Amygdala (tissue), 56 donors: ENCODE measurements around the gene SYP.

ENCODE experiments used
- DNase-seq, 56 donors: peaks; one replicate each; lab custom pipeline; 2025; lab: John Stamatoyannopoulos, UW

The SYP gene

DNA sequence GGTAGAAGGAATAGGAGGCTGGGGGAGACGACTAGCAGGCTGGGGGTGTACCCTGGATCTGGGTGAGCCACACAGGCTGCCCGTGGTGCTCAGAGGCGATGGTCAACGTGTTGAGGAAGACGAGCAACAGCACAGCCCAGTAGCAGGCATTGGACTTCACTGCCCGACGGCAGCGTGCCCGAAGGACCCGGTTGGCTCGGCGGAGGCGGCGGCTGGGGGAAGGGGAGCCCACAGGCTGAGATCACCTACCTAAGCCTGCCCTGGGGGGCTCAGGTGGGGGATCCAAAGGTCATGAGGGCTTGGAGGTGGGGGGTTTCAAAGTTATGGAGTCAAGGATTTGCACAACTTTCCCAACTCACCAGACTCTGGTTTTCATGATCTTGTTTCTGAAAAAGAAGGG lies 25.9 kb upstream of the SYP start:
- no peak for DNase-seq

DNA sequence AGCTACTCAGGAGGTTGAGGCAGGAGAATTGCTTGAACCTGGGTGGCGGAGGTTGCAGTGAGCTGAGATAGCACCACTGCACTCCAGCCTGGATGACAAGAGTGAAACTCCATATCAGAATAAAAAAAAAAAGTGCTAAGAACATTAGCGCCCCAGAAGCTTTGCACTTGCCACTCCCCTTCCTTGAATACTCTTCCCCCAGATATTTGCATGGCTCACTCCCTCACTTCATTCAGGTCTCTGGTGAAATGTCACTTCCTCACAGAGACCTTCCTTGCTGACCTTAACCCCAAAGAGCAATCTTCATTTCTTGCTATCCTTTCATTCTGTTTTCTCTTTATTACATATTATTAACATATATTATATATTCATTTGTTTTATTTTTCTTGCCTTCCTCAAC lies 21.9 kb upstream of the SYP start:
- DNase-seq = no peak

DNA sequence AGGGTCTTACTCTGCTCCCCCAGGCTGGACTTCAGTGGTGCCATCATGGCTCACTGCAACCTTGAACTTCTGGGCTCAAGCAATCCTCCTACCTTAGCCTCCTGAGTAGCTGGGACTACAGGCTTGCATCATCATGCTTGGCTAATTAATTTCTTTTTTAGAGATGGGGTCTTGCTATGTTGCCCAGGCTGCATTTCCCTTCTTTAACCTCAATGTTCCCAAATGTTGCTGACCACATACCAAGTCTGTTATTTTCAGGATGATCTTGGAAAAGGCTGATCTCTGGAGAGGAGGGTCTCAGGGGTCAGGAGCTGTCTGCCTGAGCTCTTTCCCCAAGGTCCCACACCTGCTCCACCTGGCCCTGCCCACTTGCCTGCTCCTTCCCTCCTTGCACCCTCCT lies 20.1 kb upstream of the SYP start:
- no peak for DNase-seq

DNA sequence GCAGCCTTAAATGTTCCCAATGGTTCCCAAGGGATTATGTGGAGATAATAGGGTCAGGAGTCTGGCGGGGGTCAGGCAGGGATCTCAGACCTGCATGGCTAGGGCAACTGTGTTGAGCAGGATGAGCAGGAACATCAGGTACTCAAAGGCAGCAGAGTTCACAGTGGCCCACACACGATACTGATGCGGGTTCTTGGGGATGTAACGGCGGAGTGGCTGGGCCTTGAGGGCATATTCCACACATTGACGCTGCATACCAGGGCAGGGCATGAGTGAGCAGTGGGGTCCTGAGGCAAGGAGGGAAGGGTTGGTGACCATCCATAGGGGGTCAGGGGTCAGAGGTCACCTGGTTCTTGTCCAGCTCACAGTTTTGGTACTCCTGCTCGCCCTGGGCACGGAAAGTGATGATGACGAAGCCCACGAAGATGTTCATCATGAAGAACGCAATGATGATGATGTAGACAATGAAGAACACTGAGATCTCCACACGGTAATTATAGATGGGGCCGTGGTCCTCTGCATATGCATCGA lies 15.1 kb upstream of the SYP start:
- no peak for DNase-seq

DNA sequence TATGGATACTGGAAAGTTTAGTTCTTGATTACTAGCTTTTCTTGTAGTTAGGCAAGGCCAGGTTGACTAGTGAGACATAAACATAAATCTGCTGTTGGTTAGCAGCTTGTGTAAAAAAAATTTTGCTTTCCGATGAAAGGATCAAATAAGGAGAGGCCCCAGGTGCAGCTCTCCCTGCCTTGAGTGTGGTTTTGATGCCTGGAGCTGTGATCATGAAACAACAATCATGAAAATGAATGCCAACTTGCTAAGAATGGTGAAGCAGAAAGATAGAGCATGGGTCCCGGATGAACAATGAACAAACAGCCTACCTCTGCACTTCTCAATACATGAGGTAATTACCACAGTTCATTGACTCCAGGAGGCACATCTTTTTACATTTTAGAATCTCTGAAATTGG lies 14.4 kb upstream of the SYP start:
- no peak for DNase-seq

DNA sequence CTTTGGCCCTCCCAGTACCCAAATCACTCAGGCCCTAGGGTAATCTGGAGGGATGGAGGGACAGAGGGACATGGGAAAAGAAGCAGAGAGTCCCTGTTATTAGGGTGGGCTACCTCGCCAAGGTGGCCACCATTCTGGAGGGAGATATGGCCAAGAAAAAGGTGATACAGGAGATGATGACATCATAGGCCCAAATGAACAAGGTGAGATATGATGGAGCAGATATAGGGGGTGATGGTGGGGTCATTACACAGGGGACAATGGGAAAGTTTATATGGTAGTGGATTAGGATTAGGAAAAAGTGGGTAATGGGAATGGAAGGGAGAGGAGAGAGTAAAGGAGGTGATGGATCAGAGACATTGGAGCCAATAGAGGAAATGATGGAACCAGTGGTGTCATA lies 12.9 kb upstream of the SYP start:
- no peak for DNase-seq

DNA sequence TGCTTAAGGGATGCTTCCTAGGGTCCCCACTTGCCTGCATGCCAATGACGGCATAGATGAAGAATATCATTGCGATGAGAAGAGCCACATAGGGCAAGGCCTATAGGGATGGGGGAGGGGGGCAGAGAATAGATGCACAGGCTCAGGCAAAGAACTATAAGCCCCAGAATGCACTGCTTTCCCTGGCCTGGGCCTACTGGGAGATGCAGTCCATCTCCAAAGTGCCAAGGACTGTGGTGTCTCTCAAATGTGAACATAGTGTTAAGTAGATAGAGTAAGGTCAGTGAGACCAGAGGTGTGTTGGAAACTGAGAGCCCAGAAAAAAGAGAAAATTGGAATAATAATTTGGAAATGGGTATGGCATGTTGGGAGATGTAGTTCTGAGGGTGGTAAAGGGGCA lies 12.2 kb upstream of the SYP start:
- DNase-seq = no peak

DNA sequence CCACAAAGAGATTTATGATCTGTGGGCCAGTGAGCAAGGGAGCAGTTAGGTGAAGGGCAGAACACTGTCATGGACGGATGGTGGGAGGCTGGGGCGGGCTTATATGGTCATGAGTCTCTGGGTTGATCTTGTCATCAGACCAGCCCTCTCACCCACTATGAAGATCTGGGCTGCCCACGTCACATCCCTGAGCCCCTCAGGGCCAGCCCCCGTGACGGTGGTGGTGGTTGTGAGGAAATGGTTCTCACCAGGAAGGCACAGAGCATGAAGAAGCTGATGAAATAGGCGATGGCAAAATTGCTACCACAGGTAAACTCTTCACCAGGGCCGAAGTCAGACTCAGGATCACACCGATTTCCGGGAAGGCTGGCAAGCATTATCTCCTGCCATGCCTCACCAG lies 11.1 kb upstream of the SYP start:
- DNase-seq = no peak

DNA sequence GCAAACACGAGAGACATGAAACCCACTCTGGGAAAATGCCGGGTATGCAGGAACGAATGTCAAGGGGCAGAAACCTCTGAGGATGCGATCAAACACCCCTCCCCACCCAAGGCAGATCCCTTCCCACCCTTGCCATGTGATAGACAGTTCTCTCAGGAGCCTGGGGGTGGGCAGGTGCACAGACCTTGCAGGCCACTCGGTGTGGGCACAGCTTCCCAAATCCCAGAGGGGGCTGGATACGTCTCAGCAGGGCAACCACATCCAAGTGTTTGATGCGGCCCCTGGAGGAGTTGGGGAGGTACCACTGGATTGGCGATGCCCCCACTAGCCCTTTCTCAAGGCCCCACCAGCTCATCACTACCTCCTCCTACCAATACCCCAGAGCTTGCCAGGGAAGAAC lies 10.4 kb upstream of the SYP start:
- DNase-seq = no peak

DNA sequence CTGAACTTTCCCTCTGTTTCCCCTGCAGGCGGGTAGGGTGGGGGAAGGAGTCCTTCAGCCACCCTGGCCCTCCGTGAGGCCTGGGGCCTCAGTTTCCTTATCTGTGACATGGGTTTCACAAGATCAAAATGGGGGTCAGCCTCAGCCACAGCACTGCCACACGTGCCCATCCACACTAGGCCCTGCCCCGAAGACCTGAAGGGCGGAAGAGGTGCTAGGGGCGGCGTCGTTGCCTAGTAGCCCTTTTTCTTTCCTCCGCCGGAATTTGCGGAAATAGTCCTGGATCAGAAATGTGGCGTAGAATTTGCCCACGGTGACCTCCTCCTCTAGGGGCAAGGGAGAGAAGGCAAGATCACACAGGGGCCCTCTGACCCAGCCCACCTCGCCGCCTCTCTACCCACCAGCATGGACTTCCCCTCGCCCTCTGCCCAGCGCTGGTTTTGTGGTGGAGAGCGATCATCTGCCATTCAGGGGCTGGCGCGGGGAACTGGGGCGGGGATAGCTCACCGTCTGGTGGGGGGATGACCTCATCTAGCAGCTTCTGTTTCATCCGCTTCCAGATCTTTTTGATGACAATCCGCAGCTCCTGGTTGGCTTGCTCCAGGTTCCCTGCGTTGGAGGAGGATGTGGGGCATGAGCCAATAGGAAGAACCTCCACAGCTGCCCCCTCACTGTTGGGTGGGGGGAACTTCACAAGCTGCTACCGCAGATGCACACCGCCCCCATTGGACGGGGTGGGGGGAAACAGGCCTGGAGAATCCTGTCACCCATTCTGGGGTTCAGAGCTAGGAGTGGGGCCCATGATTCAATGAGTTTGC lies 9.7 kb upstream of the SYP start:
- peak in 29 of 56 donors; percentile 3 to 66 (median 17) for DNase-seq

DNA sequence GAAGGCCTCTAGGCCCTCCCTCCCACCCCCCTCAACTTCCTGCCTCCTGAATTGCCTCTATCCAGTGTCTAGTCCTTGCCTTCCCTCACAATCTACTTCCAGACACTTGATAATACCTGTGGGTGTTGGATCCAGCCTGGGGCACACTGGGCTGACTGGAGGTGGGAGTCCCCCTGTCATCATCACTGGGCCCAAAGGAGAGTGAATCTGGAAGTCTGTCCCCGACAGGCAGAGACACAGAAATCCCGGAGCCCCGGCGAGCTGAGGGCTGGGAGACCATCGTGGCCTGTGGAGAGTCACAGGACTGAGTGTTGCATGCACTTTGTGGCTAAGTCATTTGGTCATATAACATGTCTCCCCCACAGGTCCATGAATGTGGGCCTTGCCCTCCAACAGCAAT lies 8.4 kb upstream of the SYP start:
- no peak for DNase-seq

DNA sequence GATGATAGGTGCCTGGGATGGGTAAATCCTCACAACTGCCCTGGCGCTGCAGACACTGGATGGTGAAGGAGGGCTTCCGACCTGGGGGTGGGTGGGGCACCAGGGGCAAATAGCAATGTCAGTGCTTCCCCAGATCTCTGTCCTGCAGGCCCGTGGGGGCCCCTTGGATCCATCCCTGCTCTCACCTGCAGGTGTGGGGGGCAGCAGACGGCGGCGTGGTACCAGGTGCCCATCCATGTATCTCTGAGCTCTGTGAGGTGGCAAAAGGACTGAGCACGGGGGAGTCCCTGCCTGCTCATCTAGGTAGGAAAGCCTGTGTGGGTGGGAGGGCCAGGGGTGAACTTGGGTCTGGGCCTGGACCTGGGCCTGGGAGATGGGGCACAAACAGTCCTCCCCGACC lies 6.5 kb upstream of the SYP start:
- DNase-seq = no peak

DNA sequence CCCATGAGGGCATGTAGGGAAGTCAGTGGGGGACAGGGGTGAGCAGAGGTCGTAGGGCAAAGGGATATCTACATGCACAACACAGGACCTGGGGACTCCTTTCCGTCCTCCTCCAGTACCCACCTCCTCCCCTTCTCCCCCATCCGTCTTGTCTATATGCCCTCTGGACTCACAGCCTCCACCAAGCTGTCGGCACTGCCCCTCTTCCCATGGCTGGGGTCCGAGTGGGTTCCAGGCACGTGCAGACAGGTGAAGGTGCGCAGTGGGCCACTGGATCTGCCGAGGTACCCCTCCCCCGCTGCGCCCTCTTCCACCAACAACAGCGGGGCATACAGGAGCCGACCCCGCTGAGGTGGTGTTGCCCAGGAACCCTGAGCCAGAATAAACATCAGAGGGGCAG lies 5.5 kb upstream of the SYP start:
- no peak for DNase-seq

DNA sequence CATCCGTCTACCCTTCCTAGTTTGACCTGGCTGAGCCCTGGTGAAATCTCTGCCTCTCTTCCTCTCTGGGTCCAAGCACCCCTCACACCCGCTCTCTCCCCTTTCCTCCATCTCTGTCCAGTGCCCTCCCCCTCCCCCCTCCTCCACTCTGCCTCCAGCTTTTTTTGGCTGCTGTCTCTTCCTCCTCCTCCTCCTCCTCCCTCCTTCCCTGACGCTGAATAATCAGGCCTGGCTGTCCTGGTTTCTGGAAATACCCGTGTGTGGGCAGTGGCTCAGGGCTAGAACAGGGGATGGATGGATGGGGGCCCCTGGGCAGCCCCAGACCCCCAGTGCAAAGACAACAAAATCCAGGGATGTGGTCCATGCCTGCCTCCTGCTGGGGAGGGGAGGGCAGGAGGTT lies 4.7 kb upstream of the SYP start:
- DNase-seq = peak in 5 of 56 donors; percentile 0 to 22 (median 6)

DNA sequence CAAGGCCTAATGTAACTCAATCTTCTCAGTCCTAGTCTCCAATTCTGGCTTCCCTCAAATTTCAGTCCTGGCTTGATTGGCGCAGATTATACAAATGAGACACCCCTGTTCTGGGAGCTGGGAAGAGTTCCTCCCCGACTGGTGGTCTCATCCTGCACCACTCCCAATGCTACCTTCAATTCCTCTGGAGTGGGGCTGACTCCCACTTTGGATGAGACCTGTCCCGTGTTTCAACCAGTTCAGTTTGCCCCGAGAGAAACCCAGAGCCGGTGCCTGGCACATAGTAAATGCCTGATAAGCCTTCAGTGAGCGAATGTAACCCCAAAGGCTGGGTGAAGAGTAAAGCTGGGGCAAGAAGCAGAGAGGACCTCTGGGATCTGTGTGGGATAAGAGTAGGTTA lies 4.0 kb upstream of the SYP start:
- DNase-seq = no peak

DNA sequence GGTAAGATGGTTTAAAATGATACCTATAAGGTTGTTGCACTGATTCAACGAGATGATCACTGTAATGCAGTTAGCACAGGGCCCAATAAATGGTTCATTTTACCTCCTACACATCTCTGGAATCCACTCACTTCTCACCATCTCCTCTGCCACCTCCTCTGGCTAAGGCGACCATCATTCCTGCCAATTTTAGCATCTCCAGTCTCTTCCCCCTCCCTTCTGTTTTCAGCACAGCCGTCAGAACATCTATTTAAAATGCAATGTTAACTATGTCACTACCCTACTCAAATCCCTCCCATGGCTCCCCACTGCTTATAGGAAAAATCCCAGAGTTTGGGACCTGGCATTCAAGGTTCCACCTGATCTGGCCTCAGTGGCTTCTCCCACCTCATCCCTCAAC lies 3.5 kb upstream of the SYP start:
- peak in 5 of 56 donors; percentile 0 to 20 (median 7) for DNase-seq

DNA sequence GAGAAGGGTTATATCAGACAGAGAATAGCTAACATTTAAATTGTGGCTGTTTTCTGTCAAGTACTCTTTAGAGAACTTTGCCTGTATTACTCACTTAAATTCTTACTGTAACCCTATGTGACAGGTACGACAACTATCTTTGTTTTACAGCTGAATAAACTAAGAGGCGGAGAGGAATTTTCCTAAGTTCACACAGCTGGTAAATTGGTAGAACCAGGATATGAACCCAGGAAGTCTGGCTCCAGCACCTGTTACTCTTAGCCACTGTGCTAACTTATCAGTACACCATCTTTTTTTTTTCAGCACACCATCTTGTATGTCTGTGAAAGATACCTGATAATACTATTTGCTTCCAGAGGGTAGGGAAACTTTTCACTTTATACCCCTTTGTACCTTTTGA lies 2.0 kb upstream of the SYP start:
- no peak for DNase-seq

DNA sequence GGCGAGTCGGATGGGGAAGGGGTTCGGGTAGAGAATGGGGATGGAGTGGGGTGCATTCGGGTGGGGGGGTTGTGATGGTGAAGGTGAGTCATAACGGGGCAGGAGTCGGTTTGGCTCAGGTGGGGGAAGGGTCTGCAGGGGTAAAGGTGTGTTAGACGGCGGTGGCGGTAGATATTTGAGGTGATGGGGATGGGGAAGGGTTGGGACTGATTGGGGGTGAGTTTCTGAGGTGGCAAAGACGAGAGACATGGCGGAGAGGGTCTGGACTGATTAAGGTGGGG lies 738 bp downstream of the SYP start:
- DNase-seq = no peak

DNA sequence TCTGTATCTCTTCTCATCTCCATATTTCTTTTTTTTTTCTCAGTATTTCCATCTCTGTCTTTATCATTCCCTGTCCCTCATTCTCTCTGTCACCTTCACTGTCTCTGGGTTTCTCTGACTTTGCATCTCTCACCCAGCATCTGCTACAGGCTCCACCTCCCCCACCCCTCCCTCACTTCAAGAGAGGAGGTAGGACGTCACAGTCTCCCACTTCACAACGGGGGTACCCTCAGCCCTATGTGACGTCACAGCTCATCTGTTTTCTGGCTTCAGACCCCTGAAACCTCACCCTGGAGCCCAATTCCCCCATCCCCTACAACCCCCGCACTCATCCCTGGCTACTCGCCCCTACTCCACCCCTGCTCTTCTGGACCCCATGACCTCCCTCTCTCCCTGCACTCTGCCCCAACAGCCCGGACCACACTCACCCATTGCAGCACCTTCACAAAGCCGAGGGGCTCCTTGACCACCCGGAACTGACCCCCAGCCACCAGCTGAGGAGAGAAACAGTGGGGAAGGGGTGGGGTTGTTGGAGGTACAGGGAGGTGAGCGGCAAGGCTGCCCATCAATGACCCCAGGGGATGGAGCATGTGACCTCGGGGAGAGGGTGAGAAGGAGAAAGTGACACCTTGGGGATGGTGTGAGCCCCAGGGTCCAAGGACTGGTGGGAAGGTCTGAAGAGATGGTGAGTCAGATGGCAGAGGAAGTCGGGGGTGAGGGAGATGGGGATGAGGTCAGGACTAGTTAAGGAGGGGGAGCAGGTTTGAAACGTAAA lies 1.3 kb downstream of the SYP start:
- DNase-seq = no peak

DNA sequence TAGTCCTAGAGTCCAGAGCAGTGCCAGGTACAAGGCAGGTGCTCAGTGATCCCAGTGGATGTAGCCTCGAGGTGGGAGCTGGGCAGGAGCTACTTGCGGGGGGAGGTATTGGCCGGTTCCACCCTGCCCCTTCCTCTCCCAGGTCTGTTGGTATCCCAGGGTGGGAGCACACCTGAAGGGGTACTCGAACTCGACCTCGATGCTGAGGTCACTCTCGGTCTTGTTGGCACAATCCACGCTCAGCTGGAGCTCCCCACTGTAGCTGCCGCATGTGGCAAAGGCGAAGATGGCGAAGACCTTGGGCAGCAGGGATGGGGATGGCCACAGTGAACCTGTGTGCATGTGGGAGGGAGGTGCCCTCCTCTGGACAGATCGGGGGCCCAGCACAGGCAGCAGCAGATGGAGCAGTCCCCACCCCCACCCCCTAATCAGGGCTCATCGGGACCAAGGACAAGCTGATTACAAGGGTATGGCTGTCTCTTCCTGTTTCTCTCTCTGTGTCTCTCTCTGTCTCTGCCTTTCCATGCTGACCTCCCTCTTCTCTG lies 2.4 kb downstream of the SYP start:
- no peak for DNase-seq

DNA sequence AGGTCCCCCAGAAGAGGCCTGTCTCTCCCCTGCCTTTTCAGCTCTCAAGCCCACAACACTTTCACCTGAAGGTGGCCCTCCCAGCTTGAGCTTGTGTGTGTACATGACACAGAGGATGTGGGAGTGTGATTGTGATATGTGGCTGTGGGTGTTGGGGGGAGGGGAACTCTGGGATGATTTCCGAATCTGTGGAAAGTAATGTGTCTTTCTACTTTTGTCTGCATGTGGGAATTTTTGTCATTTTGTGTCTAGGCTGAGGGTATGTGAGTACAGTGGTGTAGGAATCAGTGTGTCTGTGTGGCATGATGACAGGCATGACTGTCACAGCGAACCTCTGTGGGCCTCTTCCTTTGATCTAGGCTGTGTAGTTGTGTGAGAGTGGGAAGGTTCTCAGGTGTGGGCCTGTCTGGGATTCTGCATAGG lies 6.4 kb downstream of the SYP start:
- peak in 1 of 56 donors; percentile 5 for DNase-seq
